ENCODE results near the gene MTX3. TPM values are rescaled to one million over a fixed set of nuclear protein-coding genes. Genes with fewer than 3 reads are reported as not detected.

MTX3 gene
- total RNA-seq, 1 experiment from 2014 or later, result 8.4 TPM

DNA sequence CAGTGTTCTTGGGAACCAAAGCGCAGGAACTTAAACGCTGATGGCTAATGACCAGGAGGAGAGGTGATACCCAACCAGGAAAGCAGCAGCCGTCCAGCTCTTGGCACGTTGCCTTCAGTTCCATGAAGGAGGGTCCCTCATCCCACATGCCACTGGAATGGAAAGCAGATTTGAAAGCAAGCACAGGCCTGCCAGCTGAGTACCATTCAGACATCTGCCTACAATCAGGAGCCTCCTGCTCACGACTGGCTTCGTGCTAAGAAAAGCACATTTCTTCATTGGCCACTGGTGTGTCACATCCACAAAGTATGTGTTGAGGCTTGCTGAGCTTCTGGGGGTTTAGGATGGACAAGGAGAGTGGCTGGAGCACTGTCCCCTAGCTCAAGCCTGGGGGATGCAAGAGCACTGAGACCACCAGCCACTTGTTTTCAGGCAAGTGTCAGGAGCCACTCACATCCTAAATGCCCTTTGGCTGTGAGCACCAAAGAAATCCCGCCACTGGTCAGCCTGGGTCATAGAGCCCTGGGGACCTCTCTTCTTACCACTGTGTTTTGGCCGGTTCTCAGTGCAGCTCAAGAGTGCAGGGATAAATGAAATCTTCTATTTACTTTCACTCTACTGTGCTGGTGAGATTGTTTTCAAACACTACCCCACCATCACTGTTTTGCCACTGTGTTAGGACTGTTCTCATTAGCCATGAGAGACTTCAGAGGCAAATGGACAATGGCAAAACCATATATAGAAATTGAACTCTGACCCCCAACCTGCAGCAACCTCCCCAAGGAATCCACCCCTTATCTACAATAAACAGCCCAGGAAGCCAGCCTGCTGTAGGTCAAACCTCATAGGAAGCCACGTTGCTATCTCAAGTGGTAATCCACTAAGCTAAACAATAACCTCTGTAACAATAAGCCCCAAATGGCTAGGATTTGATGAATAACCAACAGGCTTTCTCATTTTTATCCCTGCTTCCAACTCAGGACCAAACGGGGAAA is 58.3 kb downstream of the MTX3 start:
- POLR2A ChIA-PET, result no interaction called here
- intact Hi-C loops (cut with micrococcal nuclease; ENCODE audit: unreplicated experiment), result no loop called here
- Histone ChIP-seq H3K4me1 (peaks cover 31% of the 10 kb centered on the region), H3K36me3 (ENCODE audit: control insufficient read depth, insufficient read depth, low read length) (no peaks in the 10 kb centered on the region), H3K4me3 (ENCODE audit: low read depth, low read length) (no peak overlapping the region), H3K9me3 (peaks cover 30% of the 10 kb centered on the region), H3K27me3 (replicated peaks; ENCODE audit: control insufficient read depth, insufficient read depth, low read length) (no peaks in the 10 kb centered on the region)
- TF ChIP-seq, protein P1, sequence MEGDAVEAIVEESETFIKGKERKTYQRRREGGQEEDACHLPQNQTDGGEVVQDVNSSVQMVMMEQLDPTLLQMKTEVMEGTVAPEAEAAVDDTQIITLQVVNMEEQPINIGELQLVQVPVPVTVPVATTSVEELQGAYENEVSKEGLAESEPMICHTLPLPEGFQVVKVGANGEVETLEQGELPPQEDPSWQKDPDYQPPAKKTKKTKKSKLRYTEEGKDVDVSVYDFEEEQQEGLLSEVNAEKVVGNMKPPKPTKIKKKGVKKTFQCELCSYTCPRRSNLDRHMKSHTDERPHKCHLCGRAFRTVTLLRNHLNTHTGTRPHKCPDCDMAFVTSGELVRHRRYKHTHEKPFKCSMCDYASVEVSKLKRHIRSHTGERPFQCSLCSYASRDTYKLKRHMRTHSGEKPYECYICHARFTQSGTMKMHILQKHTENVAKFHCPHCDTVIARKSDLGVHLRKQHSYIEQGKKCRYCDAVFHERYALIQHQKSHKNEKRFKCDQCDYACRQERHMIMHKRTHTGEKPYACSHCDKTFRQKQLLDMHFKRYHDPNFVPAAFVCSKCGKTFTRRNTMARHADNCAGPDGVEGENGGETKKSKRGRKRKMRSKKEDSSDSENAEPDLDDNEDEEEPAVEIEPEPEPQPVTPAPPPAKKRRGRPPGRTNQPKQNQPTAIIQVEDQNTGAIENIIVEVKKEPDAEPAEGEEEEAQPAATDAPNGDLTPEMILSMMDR (IDR thresholded peaks at IDR 0.05; ENCODE audit: insufficient read depth in 1 of 2, low read depth in 1 of 2, low read length in 1 of 2, severe bottlenecking in 1 of 2, unreplicated experiment in 1 of 2), result no peak
- no peak overlapping the region for H3K27ac Mint-ChIP-seq (ENCODE audit: unreplicated experiment)
- no peaks in the 10 kb centered on the region for H3K9me3 Mint-ChIP-seq (ENCODE audit: unreplicated experiment)
- no peaks in the 10 kb centered on the region for H3K36me3 Mint-ChIP-seq (ENCODE audit: insufficient read depth, unreplicated experiment)
- no peak overlapping the region for H3K4me3 Mint-ChIP-seq (ENCODE audit: unreplicated experiment)
- H3K4me1 Mint-ChIP-seq (ENCODE audit: low read depth, unreplicated experiment), result no peaks in the 10 kb centered on the region
- CTCF ChIA-PET, result no interaction called here
- no TSS peak for BruUV-seq (replicated peaks)
- peak; percentile 61 to 67 for DNase-seq
- H3K27me3 Mint-ChIP-seq (ENCODE audit: insufficient read depth, unreplicated experiment), result no peaks in the 10 kb centered on the region

DNA sequence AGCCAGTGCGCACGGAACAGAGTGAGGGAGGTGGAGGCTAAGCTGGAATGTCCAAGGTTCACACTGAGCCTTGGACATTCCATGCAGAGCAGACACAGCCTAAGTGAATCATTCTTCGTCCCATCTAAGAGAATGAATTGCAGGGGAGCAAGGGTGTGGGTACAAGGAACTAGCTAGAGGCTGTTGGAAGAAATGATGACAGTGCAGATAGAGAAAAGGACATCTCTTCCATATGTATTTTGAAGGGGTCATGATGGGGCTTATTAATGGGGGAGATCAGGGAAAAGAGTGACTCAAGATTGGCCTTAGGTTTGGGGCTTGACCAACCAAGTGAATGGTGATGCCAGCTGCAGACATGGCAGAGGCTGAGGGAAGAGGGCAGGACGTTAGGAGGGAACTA is 59.2 kb downstream of the MTX3 start:
- Mint-ChIP-seq H3K4me3 (ENCODE audit: unreplicated experiment) (no peak overlapping the region), H3K27ac (ENCODE audit: unreplicated experiment) (no peak overlapping the region), H3K4me1 (ENCODE audit: low read depth, unreplicated experiment) (no peaks in the 10 kb centered on the region), H3K27me3 (ENCODE audit: insufficient read depth, unreplicated experiment) (no peaks in the 10 kb centered on the region), H3K36me3 (ENCODE audit: insufficient read depth, unreplicated experiment) (no peaks in the 10 kb centered on the region), H3K9me3 (ENCODE audit: unreplicated experiment) (no peaks in the 10 kb centered on the region)
- H3K27me3 ChIP-seq (replicated peaks; ENCODE audit: control insufficient read depth, insufficient read depth, low read length), result no peaks in the 10 kb centered on the region
- H3K4me3 ChIP-seq (ENCODE audit: low read depth, low read length), result no peak overlapping the region
- ChIA-PET CTCF (no interaction called here), POLR2A (no interaction called here)
- TF ChIP-seq, protein P1 (IDR thresholded peaks at IDR 0.05; ENCODE audit: insufficient read depth in 1 of 2, low read depth in 1 of 2, low read length in 1 of 2, severe bottlenecking in 1 of 2, unreplicated experiment in 1 of 2), result no peak
- intact Hi-C loops (cut with micrococcal nuclease; ENCODE audit: unreplicated experiment), result no loop called here
- H3K4me1 ChIP-seq, result peaks cover 31% of the 10 kb centered on the region
- DNase-seq, result no peak
- peaks cover 30% of the 10 kb centered on the region for H3K9me3 ChIP-seq
- BruUV-seq (replicated peaks), result no TSS peak
- H3K36me3 ChIP-seq (ENCODE audit: control insufficient read depth, insufficient read depth, low read length), result no peaks in the 10 kb centered on the region

DNA sequence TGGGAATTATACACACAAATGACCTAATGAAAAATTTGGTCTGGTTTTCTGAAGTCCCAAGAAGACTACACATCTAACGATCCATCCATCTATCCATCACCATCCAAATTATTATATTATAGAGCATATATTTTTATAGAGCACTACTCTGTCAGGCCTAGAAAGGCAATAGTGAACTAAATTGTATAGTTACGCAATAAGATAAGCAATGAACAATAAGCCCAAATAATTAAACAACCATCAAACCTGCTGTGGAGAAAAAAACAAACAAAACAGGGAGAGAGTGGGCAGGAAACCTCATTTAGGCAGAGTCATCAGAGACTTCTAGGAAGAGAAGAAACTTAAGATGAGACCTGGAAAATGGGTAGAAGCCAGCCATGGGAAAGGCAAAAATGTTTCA is 59.7 kb downstream of the MTX3 start:
- intact Hi-C loops (cut with micrococcal nuclease; ENCODE audit: unreplicated experiment), result no loop called here
- Mint-ChIP-seq H3K4me3 (ENCODE audit: unreplicated experiment) (no peak overlapping the region), H3K4me1 (ENCODE audit: low read depth, unreplicated experiment) (no peaks in the 10 kb centered on the region), H3K36me3 (ENCODE audit: insufficient read depth, unreplicated experiment) (no peaks in the 10 kb centered on the region), H3K27ac (ENCODE audit: unreplicated experiment) (no peak overlapping the region), H3K9me3 (ENCODE audit: unreplicated experiment) (no peaks in the 10 kb centered on the region), H3K27me3 (ENCODE audit: insufficient read depth, unreplicated experiment) (no peaks in the 10 kb centered on the region)
- TF ChIP-seq, protein P1 (IDR thresholded peaks at IDR 0.05; ENCODE audit: insufficient read depth in 1 of 2, low read depth in 1 of 2, low read length in 1 of 2, severe bottlenecking in 1 of 2, unreplicated experiment in 1 of 2), result no peak
- DNase-seq, result no peak
- Histone ChIP-seq H3K9me3 (peaks cover 30% of the 10 kb centered on the region), H3K27me3 (replicated peaks; ENCODE audit: control insufficient read depth, insufficient read depth, low read length) (no peaks in the 10 kb centered on the region), H3K36me3 (ENCODE audit: control insufficient read depth, insufficient read depth, low read length) (no peaks in the 10 kb centered on the region), H3K4me3 (ENCODE audit: low read depth, low read length) (no peak overlapping the region), H3K4me1 (peaks cover 31% of the 10 kb centered on the region)
- BruUV-seq (replicated peaks), result no TSS peak
- ChIA-PET POLR2A (no interaction called here), CTCF (no interaction called here)

All from Caco-2 (cell line).